Gastrocnemius medialis (tissue), 4 donors: ENCODE data around the gene ZNF562.
"Not testable (repeated sequence)": the region's sequence is repeated elsewhere in the genome, so short reads cannot be mapped to it uniquely, and the experiment has no call there.

Experiments
- CTCF ChIP-seq, 5 experiments: fragments of 450-650 bp in 3 of 5; fragments of 200-600 bp in 2 of 5; sonication (generic) in 2 of 5; IDR thresholded peaks in 4 of 5; conservative IDR thresholded peaks in 1 of 5; 1 replicate in 4 of 5; 2 replicates in 1 of 5; pipeline ENCODE4 v1.5.1; 2016 to 2019; ENCODE audit warnings: antibody characterized with exemption in 5 of 5, mild to moderate bottlenecking in 3 of 5, moderate library complexity in 3 of 5
- POLR2A ChIP-seq, 2 donors: fragments of 450-650 bp; IDR thresholded peaks; one replicate each; pipeline ENCODE4 v1.6.1; 2017; ENCODE audit warnings: antibody characterized with exemption in 2 of 2, mild to moderate bottlenecking in 2 of 2, moderate library complexity in 2 of 2

DNA sequence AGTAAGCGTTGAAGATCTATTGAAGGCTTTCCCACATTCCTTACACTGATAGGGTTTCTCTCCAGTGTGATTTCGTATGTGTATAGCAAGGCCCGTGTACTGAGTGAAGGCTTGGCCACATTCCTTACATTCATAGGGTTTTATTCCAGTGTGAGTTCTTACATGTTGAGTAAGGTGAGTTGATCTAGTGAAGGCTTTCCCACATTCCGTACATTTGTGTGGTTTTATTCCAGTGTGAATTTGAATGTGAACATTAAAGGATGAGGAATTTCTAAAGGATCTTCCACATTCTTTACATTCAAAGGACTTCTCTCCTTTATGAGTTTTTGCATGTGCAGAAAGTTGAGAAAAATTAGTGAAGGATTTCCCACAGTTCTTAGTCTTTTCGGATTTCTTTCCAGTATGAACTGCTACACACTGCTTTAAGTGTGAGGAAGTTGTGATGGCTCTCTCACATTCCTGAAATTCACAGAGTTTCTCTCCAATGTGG is 21.8 kb downstream of the ZNF562 start:
- not testable (repeated sequence) for TF ChIP-seq POLR2A (IDR thresholded peaks at IDR 0.05); CTCF (IDR thresholded peaks at IDR 0.05 in 4 of 5, conservative IDR thresholded peaks at IDR 0.05 in 1 of 5)
